DND-41 (cell line): Measurements from ENCODE around the gene SPSB4.

ENCODE experiments used
- ATAC-seq: fragments of 200-7000 bp; cut with Tn5 transposase; 3 replicates; pipeline ENCODE4 v1.9.1; 2021; ENCODE audit warnings: low read depth; ENCODE audit not compliant: insufficient read depth
- DNase-seq: peaks from one replicate; pipeline ENCODE4 v3.0.0-alpha.2; 2020
- H2AFZ ChIP-seq: 2 replicates; pipeline ENCODE4 v1.6.0; 2012; ENCODE audit warnings: low read depth, low read length
- H3K27ac ChIP-seq: 2 replicates; pipeline ENCODE4 v1.5.1; 2012; ENCODE audit warnings: low read length, inconsistent platforms
- H3K27me3 ChIP-seq: fragments of 200-600 bp; sonication (generic); 2 replicates; pipeline ENCODE4 v1.6.0; 2012; ENCODE audit warnings: low read length, mild to moderate bottlenecking, inconsistent platforms; ENCODE audit not compliant: insufficient read depth, poor library complexity
- H3K36me3 ChIP-seq: 2 replicates; pipeline ENCODE4 v1.5.1; 2012; ENCODE audit warnings: low read length, inconsistent platforms; ENCODE audit not compliant: insufficient read depth
- H3K4me1 ChIP-seq: 2 replicates; pipeline ENCODE4 v1.5.1; 2012; ENCODE audit warnings: mild to moderate bottlenecking, low read length; ENCODE audit not compliant: insufficient read depth
- H3K4me2 ChIP-seq: 2 replicates; pipeline ENCODE4 v1.6.0; 2012; ENCODE audit warnings: mild to moderate bottlenecking, moderate library complexity, low read length, inconsistent platforms; ENCODE audit not compliant: insufficient read depth
- H3K4me3 ChIP-seq, 2 experiments: fragments of 200-600 bp in 1 of 2; shearing (Covaris generic) in 1 of 2; 2 replicates each; pipeline ENCODE4 v1.5.1; 2012 to 2016; ENCODE audit warnings: inconsistent platforms in 2 of 2, low read length in 2 of 2, mild to moderate bottlenecking in 2 of 2, low read depth in 1 of 2, moderate library complexity in 1 of 2
- H3K79me2 ChIP-seq: 2 replicates; pipeline ENCODE4 v1.6.0; 2012; ENCODE audit warnings: low read length, inconsistent platforms; ENCODE audit not compliant: insufficient read depth
- H3K9ac ChIP-seq: 2 replicates; pipeline ENCODE4 v1.6.0; 2012; ENCODE audit warnings: low read depth, mild to moderate bottlenecking, inconsistent platforms, low read length, moderate library complexity
- H3K9me3 ChIP-seq: 2 replicates; pipeline ENCODE4 v1.5.1; 2012; ENCODE audit warnings: low read length, moderate library complexity, mild to moderate bottlenecking, inconsistent platforms; ENCODE audit not compliant: insufficient read depth, severe bottlenecking
- H4K20me1 ChIP-seq: 2 replicates; pipeline ENCODE4 v1.6.0; 2012; ENCODE audit warnings: low read length; ENCODE audit not compliant: insufficient read depth
- EZH2 ChIP-seq: IDR thresholded peaks from 3 replicates; pipeline ENCODE4 v1.6.1; 2012; ENCODE audit warnings: borderline replicate concordance, low read depth, mild to moderate bottlenecking, moderate library complexity, low read length, inconsistent platforms; ENCODE audit not compliant: severe bottlenecking
- TF ChIP-seq, protein P1 (sequence below): IDR thresholded peaks from 2 replicates; pipeline ENCODE4 v1.5.1; 2012; ENCODE audit warnings: borderline replicate concordance, low read length, moderate library complexity, mild to moderate bottlenecking; ENCODE audit not compliant: poor library complexity, severe bottlenecking; ENCODE audit errors: extremely low read depth

SPSB4 gene

DNA sequence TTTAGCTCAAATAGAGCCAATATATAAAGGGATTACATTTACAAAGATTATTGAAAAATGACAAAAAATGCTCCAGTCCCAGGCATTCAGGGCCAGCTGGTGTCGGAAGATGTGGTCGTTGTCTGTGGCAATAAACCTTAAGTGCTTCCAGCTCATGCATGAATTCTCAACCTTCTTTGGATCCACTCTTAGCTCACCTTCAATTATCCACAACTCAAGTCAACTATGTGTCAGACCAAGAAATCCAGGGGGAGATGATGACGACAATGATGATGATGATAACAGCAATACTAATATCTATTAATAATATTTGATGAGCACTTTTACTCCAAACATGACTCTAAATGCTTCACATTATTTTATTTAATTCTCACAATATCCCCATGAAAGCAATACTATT lies 126.9 kb downstream of the SPSB4 start:
- peaks cover 11% of the 10 kb centered on the region for H3K9me3 ChIP-seq
- no peak overlapping the region for H3K9ac ChIP-seq
- no peak overlapping the region for H3K4me3 ChIP-seq
- no peaks in the 10 kb centered on the region for H4K20me1 ChIP-seq
- H3K27me3 ChIP-seq, result no peaks in the 10 kb centered on the region
- no peaks in the 10 kb centered on the region for H3K79me2 ChIP-seq
- ATAC-seq (no peak), DNase-seq (no peak)
- H2AFZ ChIP-seq, result no peak overlapping the region
- H3K4me2 ChIP-seq, result no peak overlapping the region
- no peaks in the 10 kb centered on the region for H3K36me3 ChIP-seq
- H3K27ac ChIP-seq, result no peak overlapping the region
- TF ChIP-seq, protein P1, sequence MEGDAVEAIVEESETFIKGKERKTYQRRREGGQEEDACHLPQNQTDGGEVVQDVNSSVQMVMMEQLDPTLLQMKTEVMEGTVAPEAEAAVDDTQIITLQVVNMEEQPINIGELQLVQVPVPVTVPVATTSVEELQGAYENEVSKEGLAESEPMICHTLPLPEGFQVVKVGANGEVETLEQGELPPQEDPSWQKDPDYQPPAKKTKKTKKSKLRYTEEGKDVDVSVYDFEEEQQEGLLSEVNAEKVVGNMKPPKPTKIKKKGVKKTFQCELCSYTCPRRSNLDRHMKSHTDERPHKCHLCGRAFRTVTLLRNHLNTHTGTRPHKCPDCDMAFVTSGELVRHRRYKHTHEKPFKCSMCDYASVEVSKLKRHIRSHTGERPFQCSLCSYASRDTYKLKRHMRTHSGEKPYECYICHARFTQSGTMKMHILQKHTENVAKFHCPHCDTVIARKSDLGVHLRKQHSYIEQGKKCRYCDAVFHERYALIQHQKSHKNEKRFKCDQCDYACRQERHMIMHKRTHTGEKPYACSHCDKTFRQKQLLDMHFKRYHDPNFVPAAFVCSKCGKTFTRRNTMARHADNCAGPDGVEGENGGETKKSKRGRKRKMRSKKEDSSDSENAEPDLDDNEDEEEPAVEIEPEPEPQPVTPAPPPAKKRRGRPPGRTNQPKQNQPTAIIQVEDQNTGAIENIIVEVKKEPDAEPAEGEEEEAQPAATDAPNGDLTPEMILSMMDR, result no peak
- TF ChIP-seq EZH2, result no peak
- H3K4me1 ChIP-seq, result no peaks in the 10 kb centered on the region

- no peaks in the 10 kb centered on the region for H4K20me1 ChIP-seq
- ATAC-seq, result no peak
Measured at GRCh38 chr3:141178551-141178950, 127.4 kb downstream of the SPSB4 start.

DNA sequence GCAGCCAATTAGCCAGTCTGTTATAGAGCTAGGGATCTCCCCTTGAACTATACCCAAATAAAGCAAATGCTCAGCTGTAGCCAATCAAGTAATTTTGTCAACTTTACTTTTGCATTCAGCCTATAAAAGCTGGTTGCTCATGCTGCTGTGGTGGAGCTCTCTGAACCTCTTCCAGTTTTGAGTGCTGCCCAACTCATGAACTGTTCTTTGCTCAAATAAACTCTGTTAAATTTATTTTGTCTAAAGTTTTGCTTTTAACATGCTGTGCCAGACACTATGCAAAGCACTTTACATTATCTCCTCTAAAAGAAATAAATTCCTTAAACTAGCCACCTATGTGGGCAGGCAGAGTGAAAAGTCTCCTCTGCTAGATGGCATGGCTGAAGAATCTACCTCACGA lies 128.8 kb downstream of the SPSB4 start:
- Histone ChIP-seq H3K27ac (no peak overlapping the region), H2AFZ (no peak overlapping the region), H4K20me1 (no peaks in the 10 kb centered on the region), H3K36me3 (no peaks in the 10 kb centered on the region), H3K4me3 (no peak overlapping the region), H3K4me1 (no peaks in the 10 kb centered on the region), H3K27me3 (no peaks in the 10 kb centered on the region), H3K4me2 (no peak overlapping the region), H3K9me3 (peaks cover 11% of the 10 kb centered on the region), H3K79me2 (no peaks in the 10 kb centered on the region), H3K9ac (no peak overlapping the region)
- ATAC-seq (no peak), DNase-seq (no peak)
- TF ChIP-seq, protein P1, result no peak
- no peak for TF ChIP-seq EZH2

More at GRCh38 chr3:141178551-141178950, 127.4 kb downstream of the SPSB4 start:
- H3K27me3 ChIP-seq, result no peaks in the 10 kb centered on the region
- no peaks in the 10 kb centered on the region for H3K79me2 ChIP-seq
- H3K9ac ChIP-seq, result no peak overlapping the region
- no peaks in the 10 kb centered on the region for H3K36me3 ChIP-seq
- H3K27ac ChIP-seq, result no peak overlapping the region
- peaks cover 11% of the 10 kb centered on the region for H3K9me3 ChIP-seq
- DNase-seq, result no peak
- no peak overlapping the region for H2AFZ ChIP-seq
- no peak overlapping the region for H3K4me3 ChIP-seq
- TF ChIP-seq, protein P1, result no peak
- no peak for TF ChIP-seq EZH2
- no peak overlapping the region for H3K4me2 ChIP-seq
- no peaks in the 10 kb centered on the region for H3K4me1 ChIP-seq

DNA sequence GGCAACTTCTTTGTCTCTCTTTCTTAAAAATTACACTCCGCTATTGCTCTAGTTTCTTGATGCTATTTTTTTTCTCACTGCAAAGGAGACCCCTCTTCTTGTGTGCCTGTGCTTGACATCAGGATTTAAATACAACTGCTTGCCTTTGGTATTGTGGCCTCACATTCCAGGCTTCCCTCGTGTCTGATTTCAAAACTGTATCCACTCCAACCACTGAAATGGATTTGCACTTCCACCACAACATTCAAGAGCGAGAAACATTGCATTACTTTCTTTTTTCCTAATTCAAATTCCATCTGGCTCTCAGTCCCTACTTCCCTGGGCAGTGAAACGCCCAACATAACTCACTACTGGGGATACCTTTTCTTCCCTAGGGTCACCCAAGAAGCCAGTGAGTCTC lies 130.0 kb downstream of the SPSB4 start:
- Histone ChIP-seq H2AFZ (no peak overlapping the region), H3K4me1 (no peaks in the 10 kb centered on the region), H3K79me2 (no peaks in the 10 kb centered on the region), H3K27ac (no peak overlapping the region), H4K20me1 (no peaks in the 10 kb centered on the region), H3K9ac (no peak overlapping the region), H3K4me3 (no peak overlapping the region), H3K27me3 (no peaks in the 10 kb centered on the region), H3K36me3 (no peaks in the 10 kb centered on the region), H3K9me3 (peaks cover 11% of the 10 kb centered on the region), H3K4me2 (no peak overlapping the region)
- TF ChIP-seq, protein P1, result no peak
- DNase-seq (no peak), ATAC-seq (no peak)
